ENCODE data around the gene NRG2.

DNA sequence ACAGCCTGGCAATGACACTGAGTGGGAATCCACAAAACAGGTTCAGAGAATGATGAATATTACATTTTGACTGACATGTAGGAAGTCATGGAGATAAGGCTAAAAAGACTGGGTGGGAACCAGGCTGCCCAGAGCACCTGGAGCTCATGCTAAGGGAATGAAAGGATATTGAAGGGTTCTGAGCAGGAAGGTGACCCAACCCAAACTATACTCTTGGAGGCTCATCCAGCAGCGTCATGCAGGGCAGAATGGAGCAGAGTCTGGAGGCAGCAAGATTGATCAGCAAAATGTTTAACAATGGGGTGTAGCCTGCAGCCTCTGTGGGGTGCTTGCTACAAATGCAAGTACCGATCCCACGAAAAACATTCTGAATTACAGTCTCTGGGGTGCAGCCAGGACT is 127.3 kb downstream of the NRG2 start:
- TF ChIP-seq POLR2AphosphoS5 (IDR thresholded peaks at IDR 0.05; ENCODE audit: low read depth) (no peak), SPI1 (IDR thresholded peaks at IDR 0.05; ENCODE audit: borderline replicate concordance, low read depth) (no peak)
- TF ChIP-seq, protein P1, sequence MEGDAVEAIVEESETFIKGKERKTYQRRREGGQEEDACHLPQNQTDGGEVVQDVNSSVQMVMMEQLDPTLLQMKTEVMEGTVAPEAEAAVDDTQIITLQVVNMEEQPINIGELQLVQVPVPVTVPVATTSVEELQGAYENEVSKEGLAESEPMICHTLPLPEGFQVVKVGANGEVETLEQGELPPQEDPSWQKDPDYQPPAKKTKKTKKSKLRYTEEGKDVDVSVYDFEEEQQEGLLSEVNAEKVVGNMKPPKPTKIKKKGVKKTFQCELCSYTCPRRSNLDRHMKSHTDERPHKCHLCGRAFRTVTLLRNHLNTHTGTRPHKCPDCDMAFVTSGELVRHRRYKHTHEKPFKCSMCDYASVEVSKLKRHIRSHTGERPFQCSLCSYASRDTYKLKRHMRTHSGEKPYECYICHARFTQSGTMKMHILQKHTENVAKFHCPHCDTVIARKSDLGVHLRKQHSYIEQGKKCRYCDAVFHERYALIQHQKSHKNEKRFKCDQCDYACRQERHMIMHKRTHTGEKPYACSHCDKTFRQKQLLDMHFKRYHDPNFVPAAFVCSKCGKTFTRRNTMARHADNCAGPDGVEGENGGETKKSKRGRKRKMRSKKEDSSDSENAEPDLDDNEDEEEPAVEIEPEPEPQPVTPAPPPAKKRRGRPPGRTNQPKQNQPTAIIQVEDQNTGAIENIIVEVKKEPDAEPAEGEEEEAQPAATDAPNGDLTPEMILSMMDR (IDR thresholded peaks at IDR 0.05; ENCODE audit: insufficient read depth, low read length), result no peak
- TF ChIP-seq, protein P2, sequence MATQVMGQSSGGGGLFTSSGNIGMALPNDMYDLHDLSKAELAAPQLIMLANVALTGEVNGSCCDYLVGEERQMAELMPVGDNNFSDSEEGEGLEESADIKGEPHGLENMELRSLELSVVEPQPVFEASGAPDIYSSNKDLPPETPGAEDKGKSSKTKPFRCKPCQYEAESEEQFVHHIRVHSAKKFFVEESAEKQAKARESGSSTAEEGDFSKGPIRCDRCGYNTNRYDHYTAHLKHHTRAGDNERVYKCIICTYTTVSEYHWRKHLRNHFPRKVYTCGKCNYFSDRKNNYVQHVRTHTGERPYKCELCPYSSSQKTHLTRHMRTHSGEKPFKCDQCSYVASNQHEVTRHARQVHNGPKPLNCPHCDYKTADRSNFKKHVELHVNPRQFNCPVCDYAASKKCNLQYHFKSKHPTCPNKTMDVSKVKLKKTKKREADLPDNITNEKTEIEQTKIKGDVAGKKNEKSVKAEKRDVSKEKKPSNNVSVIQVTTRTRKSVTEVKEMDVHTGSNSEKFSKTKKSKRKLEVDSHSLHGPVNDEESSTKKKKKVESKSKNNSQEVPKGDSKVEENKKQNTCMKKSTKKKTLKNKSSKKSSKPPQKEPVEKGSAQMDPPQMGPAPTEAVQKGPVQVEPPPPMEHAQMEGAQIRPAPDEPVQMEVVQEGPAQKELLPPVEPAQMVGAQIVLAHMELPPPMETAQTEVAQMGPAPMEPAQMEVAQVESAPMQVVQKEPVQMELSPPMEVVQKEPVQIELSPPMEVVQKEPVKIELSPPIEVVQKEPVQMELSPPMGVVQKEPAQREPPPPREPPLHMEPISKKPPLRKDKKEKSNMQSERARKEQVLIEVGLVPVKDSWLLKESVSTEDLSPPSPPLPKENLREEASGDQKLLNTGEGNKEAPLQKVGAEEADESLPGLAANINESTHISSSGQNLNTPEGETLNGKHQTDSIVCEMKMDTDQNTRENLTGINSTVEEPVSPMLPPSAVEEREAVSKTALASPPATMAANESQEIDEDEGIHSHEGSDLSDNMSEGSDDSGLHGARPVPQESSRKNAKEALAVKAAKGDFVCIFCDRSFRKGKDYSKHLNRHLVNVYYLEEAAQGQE (IDR thresholded peaks at IDR 0.05; ENCODE audit: insufficient replicate concordance, low read depth), result no peak

Data from HL-60 (cell line).